GM23338 (cell line): ENCODE data around the gene STK38L. TPM values are rescaled to one million over a fixed set of nuclear protein-coding genes. Genes with fewer than 3 reads are reported as not detected.

ENCODE experiments used
- ATAC-seq: fragments of 200-7000 bp; cut with Tn5 transposase; 3 replicates; pipeline ENCODE4 v1.9.1; 2020
- DNase-seq: peaks from one replicate; pipeline ENCODE4 v3.0.0-alpha.2; 2015; ENCODE audit warnings: low spot score
- H2AFZ ChIP-seq: fragments of 200-600 bp; sonication (generic); 2 replicates; pipeline ENCODE4 v1.8.0; 2016; ENCODE audit warnings: antibody characterized with exemption, mild to moderate bottlenecking, moderate library complexity
- H3F3A ChIP-seq: fragments of 200-600 bp; sonication (generic); replicated peaks from 2 replicates; pipeline ENCODE4 v1.8.0; 2017; ENCODE audit warnings: antibody characterized with exemption, mixed run types, low read depth
- H3K27ac ChIP-seq: fragments of 200-600 bp; sonication (generic); 2 replicates; pipeline ENCODE4 v1.6.1; 2016; ENCODE audit warnings: low read depth
- H3K27me3 ChIP-seq: fragments of 200-600 bp; sonication (generic); 2 replicates; pipeline ENCODE4 v1.8.0; 2016; ENCODE audit warnings: mild to moderate bottlenecking, mixed run types, moderate library complexity; ENCODE audit not compliant: insufficient read depth
- H3K36me3 ChIP-seq: fragments of 200-600 bp; sonication (generic); 2 replicates; pipeline ENCODE4 v1.8.0; 2016; ENCODE audit warnings: mild to moderate bottlenecking; ENCODE audit not compliant: insufficient read depth
- H3K4me1 ChIP-seq: fragments of 200-600 bp; sonication (generic); 2 replicates; pipeline ENCODE4 v1.8.0; 2016; ENCODE audit warnings: mild to moderate bottlenecking, moderate library complexity; ENCODE audit not compliant: insufficient read depth
- H3K4me2 ChIP-seq: fragments of 200-600 bp; sonication (generic); 2 replicates; pipeline ENCODE4 v1.7.1; 2017; ENCODE audit warnings: mixed run types
- H3K4me3 ChIP-seq: fragments of 200-600 bp; sonication (generic); 2 replicates; pipeline ENCODE4 v1.6.1; 2016; ENCODE audit warnings: mixed run types
- H3K79me2 ChIP-seq: fragments of 200-600 bp; sonication (generic); replicated peaks from 2 replicates; pipeline ENCODE4 v1.8.0; 2017; ENCODE audit warnings: mild to moderate bottlenecking; ENCODE audit not compliant: insufficient read depth
- H3K9me2 ChIP-seq: fragments of 200-600 bp; sonication (generic); 2 replicates; pipeline ENCODE4 v1.8.0; 2017; ENCODE audit not compliant: insufficient read depth
- H4K20me1 ChIP-seq: fragments of 200-600 bp; sonication (generic); replicated peaks from 2 replicates; pipeline ENCODE4 v1.8.0; 2017; ENCODE audit warnings: mild to moderate bottlenecking; ENCODE audit not compliant: insufficient read depth
- H3K27ac Mint-ChIP-seq: 2 replicates; pipeline ENCODE4 v1.8.0; 2020; ENCODE audit warnings: inconsistent platforms, mild to moderate bottlenecking, moderate library complexity, mixed read lengths
- H3K27me3 Mint-ChIP-seq: 3 replicates; pipeline ENCODE4 v1.8.0; 2022; ENCODE audit warnings: low read depth, mild to moderate bottlenecking, moderate library complexity, mixed read lengths, inconsistent platforms; ENCODE audit not compliant: insufficient read depth, poor library complexity
- H3K36me3 Mint-ChIP-seq: 3 replicates; pipeline ENCODE4 v1.8.0; 2021; ENCODE audit warnings: low read depth, mild to moderate bottlenecking, inconsistent platforms, moderate library complexity, mixed read lengths
- H3K4me1 Mint-ChIP-seq: 3 replicates; pipeline ENCODE4 v1.8.0; 2020; ENCODE audit warnings: mild to moderate bottlenecking, inconsistent platforms, mixed read lengths
- H3K4me3 Mint-ChIP-seq: 3 replicates; pipeline ENCODE4 v1.8.0; 2021; ENCODE audit warnings: moderate library complexity, mild to moderate bottlenecking, inconsistent platforms, mixed read lengths
- H3K9me3 Mint-ChIP-seq: 3 replicates; pipeline ENCODE4 v1.8.0; 2020; ENCODE audit warnings: moderate library complexity, mild to moderate bottlenecking, inconsistent platforms, mixed read lengths
- CREB1 ChIP-seq: fragments of 250-450 bp; sonication (Bioruptor Pico); IDR thresholded peaks from 2 replicates; pipeline ENCODE4 v1.5.0; 2020; ENCODE audit warnings: low read depth, mild to moderate bottlenecking, moderate library complexity
- CTCF ChIP-seq, 2 experiments: fragments of 200-600 bp in 1 of 2; sonication (generic) in 1 of 2; conservative IDR thresholded peaks; 2 replicates each; pipeline versions ENCODE4 v1.5.1 to v1.6.1; 2016 to 2017; ENCODE audit warnings: antibody characterized with exemption in 2 of 2, low read depth in 2 of 2, mild to moderate bottlenecking in 2 of 2, moderate library complexity in 1 of 2
- EZH2 ChIP-seq: fragments of 200-600 bp; sonication (generic); IDR thresholded peaks from one replicate; pipeline ENCODE4 v1.8.0; 2017; ENCODE audit warnings: antibody characterized with exemption, mild to moderate bottlenecking, low read depth; ENCODE audit not compliant: unreplicated experiment
- EZH2phosphoT487 ChIP-seq: fragments of 200-600 bp; sonication (generic); IDR thresholded peaks from one replicate; pipeline ENCODE4 v1.8.1; 2018; ENCODE audit warnings: antibody characterized with exemption; ENCODE audit not compliant: unreplicated experiment
- JUNB ChIP-seq: IDR thresholded peaks from one replicate; pipeline ENCODE4 v1.6.1; 2016; ENCODE audit warnings: antibody characterized with exemption; ENCODE audit not compliant: unreplicated experiment
- NANOG ChIP-seq: IDR thresholded peaks from 2 replicates; pipeline ENCODE4 v1.6.1; 2016; ENCODE audit warnings: antibody characterized with exemption, borderline replicate concordance
- POLR2AphosphoS5 ChIP-seq: IDR thresholded peaks from 2 replicates; pipeline ENCODE4 v1.6.1; 2016; ENCODE audit warnings: antibody characterized with exemption, low read depth
- STAT1 ChIP-seq: IDR thresholded peaks from one replicate; pipeline ENCODE4 v1.6.1; 2016; ENCODE audit warnings: antibody characterized with exemption; ENCODE audit not compliant: unreplicated experiment
- ZNF114 ChIP-seq: fragments of 250-450 bp; sonication (Bioruptor Pico); IDR thresholded peaks from 2 replicates; pipeline ENCODE4 v1.5.0; 2020; ENCODE audit warnings: mild to moderate bottlenecking, moderate library complexity
- ZNF331 ChIP-seq: fragments of 250-450 bp; sonication (Bioruptor Pico); IDR thresholded peaks from 2 replicates; pipeline ENCODE4 v1.5.0; 2020; ENCODE audit warnings: low read depth, mild to moderate bottlenecking, moderate library complexity
- ZNF462 ChIP-seq: fragments of 250-450 bp; sonication (Bioruptor Pico); IDR thresholded peaks from 2 replicates; pipeline ENCODE4 v1.5.0; 2020; ENCODE audit warnings: mild to moderate bottlenecking, moderate library complexity
- polyA plus RNA-seq: library from polyadenylated mRNA; unstranded; fragments of >200 nt; fragmentation: Nextera tagmentation; extraction: Ambion mirVana; gene quantifications from 2 replicates; pipeline ENCODE4 v1.2.1, GENCODE V29; 2016
- total RNA-seq: library from RNA; depleted of rRNA; stranded (reverse); fragments of >200 nt; shearing (Covaris generic); gene quantifications from 2 replicates; pipeline ENCODE4 v1.2.3, GENCODE V29; 2014
- TF ChIP-seq, protein P1 (sequence below): IDR thresholded peaks from 2 replicates; pipeline ENCODE4 v1.6.1; 2016; ENCODE audit warnings: antibody characterized with exemption
- TF ChIP-seq, protein P2 (sequence below): IDR thresholded peaks from one replicate; pipeline ENCODE4 v1.6.1; 2018; ENCODE audit warnings: antibody characterized with exemption; ENCODE audit not compliant: unreplicated experiment

STK38L gene
- total and polyA plus RNA-seq, 2 experiments from 2014 or later = 28.9 to 56.5 TPM

DNA sequence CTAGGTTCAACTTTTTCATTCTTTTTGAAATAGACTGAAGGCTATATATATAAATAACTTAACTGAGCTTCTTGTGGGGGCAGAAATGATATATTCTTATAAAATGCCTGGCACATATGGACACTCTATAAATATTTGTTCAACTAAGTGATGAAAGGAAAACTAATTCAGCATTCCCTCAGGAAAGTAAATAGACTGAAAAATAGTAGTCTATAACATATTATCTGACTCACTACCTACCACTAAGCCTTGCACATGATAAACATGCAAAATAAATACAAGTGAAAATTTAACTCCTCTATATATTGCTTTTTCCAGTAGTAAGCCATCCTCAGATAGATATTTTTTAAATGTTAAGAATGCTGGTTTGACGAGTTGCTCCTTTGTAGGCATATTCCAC lies 72.9 kb downstream of the STK38L start:
- no peaks in the 10 kb centered on the region; the same call in 1 of the 2 replicates for H4K20me1 ChIP-seq
- no peak overlapping the region; the same call in 1 of the 2 replicates for H3K27ac Mint-ChIP-seq
- H3F3A ChIP-seq = no peaks in the 10 kb centered on the region
- DNase-seq = no peak
- H3K36me3 Mint-ChIP-seq = peaks cover 45% of the 10 kb centered on the region
- ATAC-seq = no peak
- no peak overlapping the region for H3K4me2 ChIP-seq
- H3K9me3 Mint-ChIP-seq = no peaks in the 10 kb centered on the region
- no peak overlapping the region for H3K4me3 Mint-ChIP-seq
- no peaks in the 10 kb centered on the region for H3K9me2 ChIP-seq
- H3K79me2 ChIP-seq = no peaks in the 10 kb centered on the region
- TF ChIP-seq STAT1 (no peak), CTCF (conservative IDR thresholded peaks at IDR 0.05; ENCODE audit: low read depth in 2 of 2) (no peak), ZNF331 (CRISPR knock-in tag) (no peak), POLR2AphosphoS5 (no peak), NANOG (no peak), ZNF114 (no peak), EZH2 (no peak), JUNB (no peak), EZH2phosphoT487 (no peak), CREB1 (CRISPR knock-in tag) (no peak), ZNF462 (no peak)
- TF ChIP-seq, protein P1, sequence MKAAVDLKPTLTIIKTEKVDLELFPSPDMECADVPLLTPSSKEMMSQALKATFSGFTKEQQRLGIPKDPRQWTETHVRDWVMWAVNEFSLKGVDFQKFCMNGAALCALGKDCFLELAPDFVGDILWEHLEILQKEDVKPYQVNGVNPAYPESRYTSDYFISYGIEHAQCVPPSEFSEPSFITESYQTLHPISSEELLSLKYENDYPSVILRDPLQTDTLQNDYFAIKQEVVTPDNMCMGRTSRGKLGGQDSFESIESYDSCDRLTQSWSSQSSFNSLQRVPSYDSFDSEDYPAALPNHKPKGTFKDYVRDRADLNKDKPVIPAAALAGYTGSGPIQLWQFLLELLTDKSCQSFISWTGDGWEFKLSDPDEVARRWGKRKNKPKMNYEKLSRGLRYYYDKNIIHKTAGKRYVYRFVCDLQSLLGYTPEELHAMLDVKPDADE = no peak
- TF ChIP-seq, protein P2, sequence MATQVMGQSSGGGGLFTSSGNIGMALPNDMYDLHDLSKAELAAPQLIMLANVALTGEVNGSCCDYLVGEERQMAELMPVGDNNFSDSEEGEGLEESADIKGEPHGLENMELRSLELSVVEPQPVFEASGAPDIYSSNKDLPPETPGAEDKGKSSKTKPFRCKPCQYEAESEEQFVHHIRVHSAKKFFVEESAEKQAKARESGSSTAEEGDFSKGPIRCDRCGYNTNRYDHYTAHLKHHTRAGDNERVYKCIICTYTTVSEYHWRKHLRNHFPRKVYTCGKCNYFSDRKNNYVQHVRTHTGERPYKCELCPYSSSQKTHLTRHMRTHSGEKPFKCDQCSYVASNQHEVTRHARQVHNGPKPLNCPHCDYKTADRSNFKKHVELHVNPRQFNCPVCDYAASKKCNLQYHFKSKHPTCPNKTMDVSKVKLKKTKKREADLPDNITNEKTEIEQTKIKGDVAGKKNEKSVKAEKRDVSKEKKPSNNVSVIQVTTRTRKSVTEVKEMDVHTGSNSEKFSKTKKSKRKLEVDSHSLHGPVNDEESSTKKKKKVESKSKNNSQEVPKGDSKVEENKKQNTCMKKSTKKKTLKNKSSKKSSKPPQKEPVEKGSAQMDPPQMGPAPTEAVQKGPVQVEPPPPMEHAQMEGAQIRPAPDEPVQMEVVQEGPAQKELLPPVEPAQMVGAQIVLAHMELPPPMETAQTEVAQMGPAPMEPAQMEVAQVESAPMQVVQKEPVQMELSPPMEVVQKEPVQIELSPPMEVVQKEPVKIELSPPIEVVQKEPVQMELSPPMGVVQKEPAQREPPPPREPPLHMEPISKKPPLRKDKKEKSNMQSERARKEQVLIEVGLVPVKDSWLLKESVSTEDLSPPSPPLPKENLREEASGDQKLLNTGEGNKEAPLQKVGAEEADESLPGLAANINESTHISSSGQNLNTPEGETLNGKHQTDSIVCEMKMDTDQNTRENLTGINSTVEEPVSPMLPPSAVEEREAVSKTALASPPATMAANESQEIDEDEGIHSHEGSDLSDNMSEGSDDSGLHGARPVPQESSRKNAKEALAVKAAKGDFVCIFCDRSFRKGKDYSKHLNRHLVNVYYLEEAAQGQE = no peak
- peaks cover 9% of the 10 kb centered on the region for H3K4me1 Mint-ChIP-seq
- H3K36me3 ChIP-seq = peaks cover 15% of the 10 kb centered on the region
- peaks cover 3% of the 10 kb centered on the region for H3K27me3 Mint-ChIP-seq
- no peak overlapping the region for H3K4me3 ChIP-seq
- peaks cover 17% of the 10 kb centered on the region for H3K4me1 ChIP-seq
- H3K27ac ChIP-seq = no peak overlapping the region
- no peaks in the 10 kb centered on the region for H3K27me3 ChIP-seq
- no peak overlapping the region for H2AFZ ChIP-seq
